ENCODE measurements around the gene C8G. TPM values are rescaled to one million over a fixed set of nuclear protein-coding genes. Genes with fewer than 3 reads are reported as not detected.
A peak's percentile ranks its signal among the peaks of the same experiment; 100 is the strongest.

The C8G gene
- total and polyA plus RNA-seq, 2 of the 8 experiments (the other 6 are each of a cell fraction or from before 2014, with no cell fraction given), result 0.62 to 0.80 TPM

GRCh38 chr9:136937186-136938001 lies 7.6 kb upstream of the C8G start:
- 81% methylated on average over 15 of the region's 15 CpGs; no CpG with 5 or more reads in 1 of the 2 experiments for WGBS, 2 experiments (ENCODE audit: extremely low coverage in 1 of 2, insufficient coverage in 1 of 2, insufficient read length in 1 of 2, insufficient replicate concordance in 2 of 2, low coverage in 1 of 2, low lambda C conversion rate in 2 of 2, missing lambda C conversion rate in 1 of 2)

More at GRCh38 chr9:136937186-136938001, 7.6 kb upstream of the C8G start:
- no peak overlapping the region for H2BK120ac ChIP-seq (replicated peaks; ENCODE audit: low read depth, low read length)
- no peak overlapping the region for H3K27ac ChIP-seq (ENCODE audit: low read depth, low read length)
- H3K79me2 ChIP-seq (ENCODE audit: control insufficient read depth in 1 of 2, insufficient read depth in 2 of 2, low read length in 2 of 2), result no peaks in the 10 kb centered on the region; a peak in 1 of 4 replicates
- H3K79me1 ChIP-seq (ENCODE audit: low read depth, low read length), result no peaks in the 10 kb centered on the region; the same call in none of the 2 replicates
- no peak for DNase-seq (ENCODE audit: low read depth in 1 of 2, low spot score in 2 of 2)
- H4K91ac ChIP-seq (replicated peaks; ENCODE audit: insufficient read length, low read length), result no peak overlapping the region
- no peak overlapping the region for H3K4me2 ChIP-seq (ENCODE audit: insufficient read depth in 1 of 2, low read depth in 2 of 2, low read length in 2 of 2)
- H2BK12ac ChIP-seq (ENCODE audit: low read depth, low read length), result no peak overlapping the region
- H2BK5ac ChIP-seq (ENCODE audit: low read depth, low read length), result 0 out of 2 replicates have a peak overlapping the region, but pooled peaks have one; percentile 18
- H3K4ac ChIP-seq (replicated peaks; ENCODE audit: insufficient read length, low read depth, low read length), result no peak overlapping the region
- peaks cover 2 to 23% of the 10 kb centered on the region in 2 experiments for H4K20me1 ChIP-seq (replicated peaks in 1 of 2; ENCODE audit: control insufficient read depth in 1 of 2, insufficient read depth in 2 of 2, low read length in 2 of 2)
- H4K8ac ChIP-seq (ENCODE audit: extremely low read depth, insufficient read depth, low read length), result no peak overlapping the region; the same call in 1 of the 2 replicates
- no peak overlapping the region for H3K4me3 ChIP-seq (ENCODE audit: extremely low read depth in 1 of 4, insufficient read depth in 2 of 4, low read depth in 3 of 4, low read length in 4 of 4)
- H3K9me3 ChIP-seq (ENCODE audit: insufficient read depth in 2 of 2, low read depth in 1 of 2, low read length in 1 of 2), result no peaks in the 10 kb centered on the region; a peak in 1 of 4 replicates
- no peak for FAIRE-seq
- no peak overlapping the region for H3K18ac ChIP-seq (ENCODE audit: extremely low read depth, low read length)
- peaks cover 12 to 28% (median 17%) of the 10 kb centered on the region in 4 experiments; a peak in 7 of 8 replicates for H3K36me3 ChIP-seq (ENCODE audit: control insufficient read depth in 2 of 4, insufficient read depth in 4 of 4, low read length in 3 of 4)
- H3K23me2 ChIP-seq (ENCODE audit: low read depth, low read length), result no peaks in the 10 kb centered on the region
- H3K27me3 ChIP-seq (replicated peaks in 1 of 4; ENCODE audit: control insufficient read depth in 3 of 4, extremely low read depth in 1 of 4, insufficient read depth in 3 of 4, low read length in 3 of 4), result no peaks in the 10 kb centered on the region
- no peak overlapping the region for H2BK15ac ChIP-seq (ENCODE audit: low read length)
- H2BK20ac ChIP-seq (ENCODE audit: low read length), result no peak overlapping the region
- no peak overlapping the region for H3K23ac ChIP-seq (ENCODE audit: insufficient read length)
- H3K56ac ChIP-seq (replicated peaks; ENCODE audit: insufficient read length, low read depth, low read length), result no peak overlapping the region
- peaks cover 0 to 6% (median 0%) of the 10 kb centered on the region in 4 experiments; a peak in 2 of 7 replicates for H3K4me1 ChIP-seq (replicated peaks in 1 of 4; ENCODE audit: control insufficient read depth in 3 of 4, insufficient read depth in 4 of 4, low read length in 3 of 4)
- no peak overlapping the region for H3K14ac ChIP-seq (ENCODE audit: insufficient read length)
- 0 out of 2 replicates have a peak overlapping the region, but pooled peaks have one; percentile 65 for H2AK5ac ChIP-seq (ENCODE audit: low read depth, low read length)
- H4K5ac ChIP-seq (ENCODE audit: insufficient read length, low read depth, low read length), result no peak overlapping the region
- no peak overlapping the region for H3K9ac ChIP-seq (replicated peaks in 1 of 4; ENCODE audit: extremely low read depth in 1 of 4, low read depth in 3 of 4, low read length in 3 of 4)
- no peak overlapping the region for H2AFZ ChIP-seq (ENCODE audit: low read length)
- POLR2A ChIA-PET (ENCODE audit: partially characterized antibody), result interaction anchor here (1.0 to 2.1 kb wide), 6 partner anchors 10 to 86 kb away, joined by 3 to 5 read pairs (median 3); no protein-coding TSS in a partner anchor
- CTCF ChIA-PET (ENCODE audit: partially characterized antibody), result interaction anchor here (0.7 to 2.1 kb wide), 6 partner anchors 11 to 159 kb away, joined by 4 to 6 read pairs (median 4); no protein-coding TSS in a partner anchor
- TF ChIP-seq SUZ12 (IDR thresholded peaks at IDR 0.05; ENCODE audit: low read length) (no peak), BCL11A (IDR thresholded peaks at IDR 0.05; ENCODE audit: low read depth in 2 of 2, low read length in 2 of 2) (no peak), SIRT6 (IDR thresholded peaks at IDR 0.05; ENCODE audit: low read length) (no peak), POLR2AphosphoS5 (IDR thresholded peaks at IDR 0.05; ENCODE audit: low read depth, low read length) (no peak), CHD1 (IDR thresholded peaks at IDR 0.05; ENCODE audit: low read depth, low read length) (no peak), EGR1 (IDR thresholded peaks at IDR 0.05; ENCODE audit: borderline replicate concordance, low read depth, low read length) (no peak), CBX8 (IDR thresholded peaks at IDR 0.05; ENCODE audit: borderline replicate concordance, low read depth, low read length) (no peak), ASH2L (IDR thresholded peaks at IDR 0.05; ENCODE audit: low read length) (no peak), SRF (IDR thresholded peaks at IDR 0.05; ENCODE audit: low read depth, low read length) (no peak)
